HG03045 (cell line): ENCODE results near the gene FAM83D.
A peak's percentile ranks its signal among the peaks of the same experiment; 100 is the strongest.

Experiments used
- ATAC-seq: cut with Tn5 transposase; IDR thresholded peaks from one replicate; pipeline ENCODE4 v1.9.1; 2021; ENCODE audit warnings: mild to moderate bottlenecking, moderate library complexity; ENCODE audit not compliant: unreplicated experiment

Gene FAM83D

DNA sequence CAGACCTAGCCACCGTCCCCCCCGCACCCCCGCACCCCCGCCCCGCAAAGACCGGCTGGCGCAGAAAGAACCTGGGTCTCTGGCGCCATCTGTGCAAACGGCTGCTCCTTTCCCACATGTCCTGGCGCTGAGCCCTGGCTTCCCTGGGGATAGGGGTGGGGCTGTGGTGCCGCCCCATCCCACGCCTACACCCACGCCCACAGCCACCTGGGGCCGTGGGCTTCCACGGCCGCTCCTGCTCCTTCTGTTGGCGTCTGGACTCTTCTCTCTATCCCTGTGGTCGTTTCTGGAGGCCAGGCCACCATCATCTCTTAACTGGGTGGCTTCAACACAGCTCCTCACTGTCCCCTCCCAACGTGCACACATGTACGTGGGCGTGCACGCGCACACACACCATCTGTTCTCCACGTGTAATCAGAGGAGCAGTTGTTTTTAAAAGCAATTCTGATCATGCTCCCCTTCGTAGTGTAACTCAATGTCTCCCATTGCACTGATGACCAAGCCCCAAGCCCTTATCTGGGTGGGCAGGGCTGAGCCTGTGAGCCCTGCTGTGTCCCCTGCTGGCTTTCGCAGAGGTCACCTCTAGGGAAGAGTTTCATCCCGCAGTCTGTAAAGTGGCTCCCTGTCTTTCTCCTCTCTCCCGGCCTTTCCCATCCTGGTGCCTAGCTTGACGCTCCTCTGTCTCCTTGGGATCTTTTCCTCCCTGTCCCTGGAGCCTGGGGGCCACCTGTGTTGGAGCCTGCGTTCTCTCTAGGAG is 31.9 kb upstream of the FAM83D start:
- ATAC-seq: no peak

DNA sequence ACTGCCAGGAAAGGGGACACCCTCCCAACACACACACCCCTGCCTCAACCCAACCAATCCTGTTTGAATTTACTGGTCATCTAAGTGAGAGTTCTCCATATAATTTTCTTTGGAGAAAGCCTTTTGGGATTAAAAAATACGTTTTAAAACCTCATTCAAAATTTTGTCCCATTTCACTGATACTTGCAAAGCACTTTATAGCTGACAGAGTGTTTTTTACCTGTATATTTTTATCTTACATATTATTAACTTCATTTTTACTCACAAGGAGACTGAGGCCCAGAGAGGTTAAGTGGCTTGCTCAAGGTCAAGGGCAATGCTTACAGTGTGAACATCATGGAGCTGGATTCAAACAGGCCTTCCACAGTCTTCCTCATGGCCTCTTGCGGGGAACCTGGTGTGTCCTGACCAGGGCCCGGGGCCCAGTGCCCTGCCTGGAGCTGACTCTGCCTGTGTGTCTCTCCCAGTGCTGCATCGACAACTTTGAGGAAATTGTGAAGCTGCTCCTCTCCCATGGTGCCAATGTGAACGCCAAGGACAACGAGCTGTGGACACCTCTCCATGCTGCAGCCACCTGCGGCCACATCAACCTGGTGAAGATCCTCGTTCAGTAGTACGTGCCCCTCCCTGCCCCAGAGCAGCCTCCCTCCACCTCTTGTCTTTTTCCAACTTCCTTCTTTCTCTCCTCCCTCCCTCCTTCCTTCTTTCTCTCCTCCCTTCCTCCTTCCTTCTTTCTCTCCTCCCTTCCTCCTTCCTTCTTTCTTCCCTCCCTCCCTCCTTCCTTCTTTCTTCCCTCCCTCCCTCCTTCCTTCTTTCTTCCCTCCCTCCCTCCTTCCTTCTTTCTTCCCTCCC is 30.9 kb upstream of the FAM83D start:
- ATAC-seq: no peak

DNA sequence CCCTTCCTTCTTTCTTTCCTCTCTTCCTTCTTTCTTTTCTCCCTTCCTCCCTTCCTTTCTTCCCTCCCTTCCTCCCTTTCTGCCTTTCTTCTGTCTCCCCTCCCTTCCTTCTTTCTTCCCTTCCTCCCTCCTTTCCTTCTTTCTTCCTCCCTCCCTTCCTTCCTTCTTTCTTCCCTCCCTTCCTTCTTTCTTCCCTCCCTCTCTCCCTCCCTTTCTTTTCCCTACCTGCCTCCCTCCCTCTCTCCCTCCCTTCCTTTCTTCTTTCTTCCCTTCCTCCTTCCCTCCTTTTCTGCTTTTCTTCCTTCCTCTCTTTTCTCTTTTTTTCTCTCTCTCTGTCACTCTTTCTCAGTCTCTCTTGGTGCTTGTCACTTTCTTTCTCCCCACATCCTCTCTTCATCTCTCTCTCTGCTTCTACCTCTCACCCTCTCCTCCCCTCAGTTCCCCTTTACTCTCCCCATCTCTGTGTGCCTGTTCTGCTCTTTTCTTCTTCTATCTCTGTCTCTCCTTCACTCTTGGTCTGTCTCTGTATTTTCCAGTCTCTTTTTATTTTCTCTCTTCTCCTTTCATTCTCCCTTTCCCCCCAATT is 30.1 kb upstream of the FAM83D start:
- no peak for ATAC-seq

DNA sequence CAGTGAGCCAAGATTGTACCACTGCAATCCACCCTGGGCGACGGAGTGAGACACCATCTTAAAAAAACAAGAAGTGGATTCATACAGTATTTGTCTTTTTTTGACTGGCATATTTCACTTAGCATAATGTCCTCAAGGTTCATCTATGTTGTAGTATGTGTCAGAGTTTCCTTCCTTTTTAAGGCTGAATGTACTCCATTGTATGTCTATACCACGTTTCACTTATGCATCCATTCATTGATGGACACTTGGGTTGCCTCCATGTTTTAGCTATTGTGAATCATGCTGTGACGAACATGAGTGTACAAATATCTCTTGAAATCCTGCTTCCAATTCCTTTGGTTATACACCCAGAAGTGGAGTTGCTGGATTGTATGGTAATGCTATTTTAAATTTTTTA is 28.9 kb upstream of the FAM83D start:
- no peak for ATAC-seq

DNA sequence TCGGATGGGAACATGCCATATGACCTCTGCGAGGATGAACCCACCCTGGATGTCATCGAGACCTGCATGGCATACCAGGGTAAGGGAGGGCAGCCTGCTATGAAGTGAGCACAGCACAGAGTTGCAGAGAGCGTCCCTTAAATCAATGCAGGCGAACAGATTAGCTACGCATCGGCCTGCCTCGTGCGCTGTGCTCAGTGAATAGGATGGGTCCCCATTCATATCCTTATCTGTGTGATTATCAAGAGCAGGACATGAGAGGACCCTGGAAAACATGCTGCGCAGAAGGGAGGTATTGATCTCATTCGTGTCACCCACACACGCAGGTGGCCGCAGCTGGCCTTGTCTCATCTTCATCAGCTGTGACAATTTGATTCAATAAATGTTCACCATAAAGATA is 25.6 kb upstream of the FAM83D start:
- no peak for ATAC-seq

DNA sequence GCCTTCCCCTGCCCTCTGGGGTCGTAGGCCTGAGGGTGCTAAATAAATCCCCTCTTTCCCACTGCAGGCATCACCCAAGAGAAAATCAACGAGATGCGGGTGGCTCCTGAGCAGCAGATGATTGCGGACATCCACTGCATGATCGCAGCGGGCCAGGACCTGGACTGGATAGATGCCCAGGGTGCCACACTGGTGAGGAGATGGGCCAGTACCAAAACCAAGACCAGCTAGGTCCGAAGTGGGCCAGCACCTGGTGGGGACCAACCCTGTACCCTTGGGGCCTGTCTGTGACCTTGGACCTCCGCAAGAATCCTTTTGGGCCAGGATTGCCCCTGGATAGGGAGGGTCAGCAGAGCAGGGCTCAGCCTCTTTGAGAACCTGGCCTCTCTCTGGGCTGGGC is 23.6 kb upstream of the FAM83D start:
- no peak for ATAC-seq

DNA sequence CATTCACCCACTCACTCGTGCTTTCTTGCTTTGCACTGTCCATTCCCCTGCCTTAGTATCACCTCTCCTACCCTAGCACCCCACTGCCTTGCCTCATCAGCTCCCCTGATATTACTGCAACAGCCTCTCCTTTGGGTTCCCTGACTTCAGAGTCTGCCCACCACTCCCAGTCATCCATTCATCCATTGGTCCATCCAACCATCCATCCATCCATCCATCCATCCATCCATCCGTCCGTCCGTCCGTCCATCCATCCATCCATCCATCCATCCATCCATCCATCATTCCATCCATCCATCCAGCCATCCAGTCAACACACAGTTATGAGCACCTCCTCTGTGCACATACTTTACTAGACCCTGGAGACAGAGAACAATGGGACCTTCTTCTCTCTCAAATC is 22.9 kb upstream of the FAM83D start:
- no peak for ATAC-seq

DNA sequence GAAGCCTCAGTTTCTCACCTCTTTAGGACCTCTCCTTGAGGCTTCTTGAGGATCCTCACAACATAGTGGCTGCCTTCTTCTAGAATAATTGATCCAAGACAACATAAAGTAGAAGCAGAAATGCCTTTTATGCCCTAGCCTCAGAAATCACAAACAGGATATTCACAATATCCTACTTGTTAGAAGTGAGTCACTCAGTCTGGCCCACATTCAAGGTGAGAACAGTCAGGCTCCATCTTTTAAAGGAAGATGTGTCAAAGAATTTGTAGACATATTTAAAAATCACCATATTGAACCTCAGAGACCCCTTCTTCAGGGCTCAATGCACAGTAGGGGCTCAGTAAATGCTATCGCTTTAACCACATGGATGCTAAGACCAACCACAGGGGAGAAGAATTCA is 20.8 kb upstream of the FAM83D start:
- no peak for ATAC-seq

DNA sequence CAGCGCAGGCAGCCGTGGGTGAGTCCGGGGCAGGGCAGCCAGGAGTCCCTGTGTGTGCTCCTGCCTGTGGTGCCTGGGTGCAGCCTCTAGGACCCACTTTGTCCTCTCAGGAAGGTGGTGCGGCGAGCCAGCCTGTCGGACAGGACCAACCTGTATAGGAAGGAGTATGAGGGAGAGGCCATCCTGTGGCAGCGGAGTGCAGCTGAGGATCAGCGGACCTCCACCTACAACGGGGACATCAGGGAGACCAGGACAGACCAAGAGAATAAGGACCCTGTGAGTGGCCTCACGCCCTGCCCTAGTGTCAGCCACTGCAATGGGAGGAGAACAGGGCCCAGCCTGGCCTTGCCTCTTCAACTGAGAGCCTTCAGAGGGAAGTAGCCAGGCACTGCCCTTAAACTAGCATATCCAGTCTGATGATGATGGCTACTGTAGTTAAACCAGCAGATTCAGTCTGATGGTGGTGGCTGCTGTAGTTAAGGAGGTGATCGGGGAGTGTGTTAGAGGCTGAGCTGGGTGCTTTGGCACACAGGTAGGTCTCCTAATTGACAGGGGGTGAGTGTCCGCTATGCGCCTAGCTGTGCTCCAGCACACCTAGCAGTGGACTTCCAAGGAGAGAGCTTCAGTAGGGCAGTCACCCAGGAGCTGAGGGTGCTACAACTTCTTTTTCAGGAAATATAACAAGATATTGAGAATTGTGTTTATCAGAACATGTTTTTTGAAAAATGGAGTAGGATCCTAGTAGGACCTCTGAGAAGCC is 18.1 kb upstream of the FAM83D start:
- ATAC-seq: no peak

DNA sequence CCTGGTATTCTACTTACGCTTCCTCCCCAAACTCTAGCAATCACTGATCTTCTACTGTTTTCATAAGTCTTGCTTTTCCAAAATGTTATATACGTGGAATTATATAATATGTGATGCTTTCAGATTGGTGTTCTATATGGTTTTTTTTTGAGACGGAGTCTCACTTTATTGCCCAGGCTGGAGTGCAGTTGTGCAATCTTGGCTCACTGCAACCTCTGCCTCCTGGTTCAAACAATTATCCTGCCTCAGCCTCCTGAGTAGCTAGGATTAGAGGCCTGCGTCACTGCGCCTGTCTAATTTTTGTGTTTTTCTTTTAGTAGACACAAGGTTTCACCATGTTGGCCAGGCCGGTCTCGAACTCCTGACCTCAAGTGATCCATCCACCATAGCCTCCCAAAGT is 10.9 kb upstream of the FAM83D start:
- ATAC-seq: no peak

DNA sequence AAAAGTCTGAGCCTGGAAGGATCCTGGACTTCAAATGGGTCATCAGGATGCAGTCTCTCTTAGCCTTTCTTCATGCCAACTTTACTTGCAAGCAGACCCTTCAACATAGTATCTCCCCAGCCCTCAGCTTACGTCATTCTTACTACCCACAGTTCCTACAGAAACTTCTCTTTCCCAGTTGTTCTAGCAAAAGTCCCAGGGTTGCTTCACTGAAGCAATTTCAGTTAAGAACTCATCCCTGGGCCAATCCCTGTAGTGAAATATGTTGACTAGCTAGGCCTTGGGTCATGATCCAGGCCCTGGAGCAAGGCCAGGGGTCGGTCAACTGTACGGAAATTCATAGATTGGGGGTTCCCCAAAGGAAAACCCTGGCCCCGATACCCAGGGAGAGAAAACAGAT is 8.6 kb upstream of the FAM83D start:
- ATAC-seq: no peak

DNA sequence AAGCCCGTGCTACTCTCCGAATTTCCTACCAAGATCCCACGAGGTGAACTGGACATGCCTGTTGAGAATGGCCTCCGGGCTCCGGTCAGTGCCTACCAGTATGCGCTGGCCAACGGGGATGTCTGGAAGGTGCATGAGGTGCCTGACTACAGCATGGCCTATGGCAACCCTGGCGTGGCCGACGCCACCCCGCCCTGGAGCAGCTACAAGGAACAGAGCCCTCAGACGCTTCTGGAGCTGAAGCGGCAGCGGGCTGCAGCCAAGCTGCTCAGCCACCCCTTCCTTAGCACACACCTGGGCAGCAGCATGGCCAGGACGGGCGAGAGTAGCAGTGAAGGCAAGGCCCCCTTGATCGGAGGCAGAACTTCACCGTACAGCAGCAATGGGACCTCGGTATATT is 8.0 kb upstream of the FAM83D start:
- ATAC-seq: no peak

DNA sequence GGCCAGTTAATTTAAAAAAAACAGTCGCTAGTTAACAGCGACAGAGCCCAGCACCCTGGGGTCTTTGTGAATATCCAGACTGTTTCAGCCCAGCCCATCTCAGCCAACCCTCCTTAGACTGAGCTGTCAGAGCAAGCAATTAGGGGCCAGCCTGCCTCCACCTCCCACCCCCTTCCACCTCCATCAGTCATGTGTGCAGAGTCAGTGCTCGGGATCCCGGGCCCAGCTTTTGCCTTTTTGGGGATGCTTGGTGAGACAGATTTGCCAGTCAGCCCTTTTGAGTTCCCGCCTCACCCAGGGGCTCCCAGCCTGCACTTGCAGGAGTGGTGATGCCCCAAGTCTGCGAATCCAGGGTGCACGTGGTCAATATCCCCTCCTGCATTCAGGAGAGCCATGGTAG is 6.5 kb upstream of the FAM83D start:
- no peak for ATAC-seq

DNA sequence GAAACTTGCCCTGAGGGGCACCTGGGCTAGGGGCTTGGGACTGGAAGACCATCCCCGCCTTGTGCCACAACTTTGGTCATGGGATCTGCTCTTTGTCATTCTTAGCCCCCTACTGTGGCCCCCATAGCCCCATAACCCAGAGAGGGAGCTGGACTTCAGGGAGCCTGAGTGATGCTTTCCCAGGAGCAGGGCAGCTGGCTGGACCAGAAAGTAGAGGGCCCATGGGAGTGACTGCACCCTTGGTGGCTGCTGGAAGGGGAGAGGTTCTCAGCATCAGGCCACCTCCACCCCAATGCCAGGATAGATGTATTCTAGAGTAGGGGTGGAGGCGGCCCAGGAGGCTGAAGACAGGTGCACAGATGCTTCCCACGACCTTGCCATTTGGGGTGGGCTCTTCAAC is 5.8 kb upstream of the FAM83D start:
- no peak for ATAC-seq

DNA sequence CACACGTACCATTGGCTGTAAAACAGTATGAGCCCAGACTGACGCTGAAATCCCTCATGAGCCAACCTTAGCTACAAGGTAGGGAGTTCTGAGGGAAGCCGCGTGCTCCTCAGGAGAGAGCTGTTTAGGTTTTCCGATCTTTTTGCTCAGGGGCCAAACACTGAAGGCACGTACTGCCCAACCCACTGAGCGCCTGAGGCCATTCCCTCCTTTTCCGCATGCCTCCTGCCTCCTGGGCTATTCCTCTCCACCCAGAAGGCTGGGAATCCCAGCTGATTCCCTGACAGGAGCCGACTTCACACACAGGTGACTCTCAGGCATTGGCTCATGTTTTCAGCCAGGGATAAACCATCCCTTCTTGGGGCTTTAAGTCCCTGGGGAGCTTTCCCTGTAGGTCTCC is 5.4 kb upstream of the FAM83D start:
- ATAC-seq: no peak

DNA sequence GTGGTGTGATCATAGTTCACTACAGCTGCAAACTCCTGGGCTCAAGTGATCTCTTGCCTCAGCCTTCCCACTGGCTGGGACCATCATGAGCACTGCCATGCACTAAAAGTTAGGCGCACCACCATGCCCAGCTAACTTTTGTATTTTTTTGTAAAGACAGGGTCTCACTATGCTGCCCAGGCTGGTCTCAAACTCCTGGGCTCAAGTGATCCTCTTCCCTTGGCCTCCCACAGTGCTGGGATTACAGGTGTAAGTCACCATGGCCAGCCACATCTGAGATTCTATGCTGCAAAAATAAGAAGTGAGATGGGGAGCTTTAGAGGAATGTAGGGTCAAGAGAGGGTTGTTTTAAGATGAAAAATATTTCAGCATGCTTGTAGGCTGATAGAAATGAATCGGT is 1.5 kb upstream of the FAM83D start:
- ATAC-seq: no peak

DNA sequence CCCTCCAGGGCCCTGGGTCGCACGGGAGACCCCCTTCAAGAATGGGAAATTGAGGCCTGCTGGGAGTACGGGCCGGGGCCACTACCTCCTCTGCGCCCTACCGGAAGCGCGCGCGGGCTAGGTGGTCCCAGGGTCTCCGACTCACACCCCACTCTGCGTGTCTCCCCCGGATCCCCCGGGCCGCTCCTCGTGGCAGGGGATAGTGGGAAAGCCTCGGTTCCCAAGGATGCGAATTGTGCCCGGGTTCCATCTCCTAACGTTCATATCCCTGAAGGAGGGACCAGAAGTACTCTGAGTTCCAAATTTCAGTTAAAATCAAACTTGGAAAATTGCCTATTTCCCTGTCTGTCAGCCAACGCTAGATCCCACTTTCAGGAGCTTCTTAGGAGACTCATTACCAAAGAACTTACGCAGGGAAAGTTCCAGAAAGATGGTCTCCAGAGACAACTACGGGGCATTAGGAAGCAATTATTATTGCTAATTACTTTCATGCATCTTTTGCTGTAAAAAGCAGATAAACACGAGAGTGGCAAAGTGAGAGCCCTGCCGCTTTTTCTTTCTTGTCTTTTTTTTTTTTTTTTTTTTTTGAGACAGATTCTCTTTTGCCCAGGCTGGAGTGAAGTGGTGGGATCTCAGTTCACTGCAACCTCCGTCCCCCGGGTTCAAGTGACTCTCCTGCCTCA is 858 bp downstream of the FAM83D start:
- peak; percentile 12 for ATAC-seq

DNA sequence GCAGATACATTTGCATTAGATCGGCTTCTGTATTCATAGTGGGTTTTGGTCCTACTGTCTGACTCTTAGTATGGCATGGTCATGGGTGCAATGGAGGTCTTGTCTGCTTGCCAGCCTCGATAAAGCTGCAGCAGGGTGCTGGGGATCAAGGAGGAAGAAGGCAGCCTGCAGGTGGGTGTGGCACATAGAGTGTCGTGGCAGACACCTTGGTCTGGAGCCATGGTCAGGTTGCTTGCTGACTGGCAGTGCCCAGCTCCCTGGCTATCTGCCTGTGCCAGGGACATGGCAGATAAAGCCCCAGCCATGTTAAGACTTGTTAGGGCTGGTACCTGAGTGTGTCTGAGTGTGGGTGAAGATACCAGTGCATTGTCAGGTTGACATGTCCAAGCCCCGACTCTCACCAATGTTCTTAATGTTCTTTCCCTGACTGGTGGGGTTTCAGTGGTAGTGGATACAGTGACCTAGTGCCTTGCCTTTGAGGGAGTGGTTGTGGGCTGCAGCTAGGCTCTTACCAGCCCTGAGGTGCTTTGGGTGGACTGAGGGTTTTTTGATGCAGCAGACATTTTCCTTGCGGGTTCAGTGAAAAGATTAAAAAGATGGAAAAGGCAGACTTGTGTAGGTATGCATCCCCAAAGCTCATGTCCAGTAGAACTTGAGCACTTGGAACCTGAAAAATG is 1.8 kb downstream of the FAM83D start:
- no peak for ATAC-seq

DNA sequence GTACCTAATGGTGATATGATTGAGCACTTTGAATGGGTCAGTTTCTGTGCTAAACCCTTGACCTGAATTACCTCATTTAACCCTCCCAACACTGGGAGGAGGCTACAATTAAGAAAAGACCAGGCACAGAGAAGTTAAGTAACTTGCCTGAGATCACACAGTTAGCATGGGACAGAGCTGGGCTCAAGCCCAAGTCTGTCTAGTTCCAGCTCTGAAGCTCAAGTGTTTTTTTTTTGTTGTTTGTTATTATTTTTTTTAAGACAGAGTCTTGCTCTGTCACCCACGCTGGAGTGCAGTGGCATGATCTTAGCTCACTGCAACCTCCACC is 4.0 kb downstream of the FAM83D start:
- no peak for ATAC-seq

DNA sequence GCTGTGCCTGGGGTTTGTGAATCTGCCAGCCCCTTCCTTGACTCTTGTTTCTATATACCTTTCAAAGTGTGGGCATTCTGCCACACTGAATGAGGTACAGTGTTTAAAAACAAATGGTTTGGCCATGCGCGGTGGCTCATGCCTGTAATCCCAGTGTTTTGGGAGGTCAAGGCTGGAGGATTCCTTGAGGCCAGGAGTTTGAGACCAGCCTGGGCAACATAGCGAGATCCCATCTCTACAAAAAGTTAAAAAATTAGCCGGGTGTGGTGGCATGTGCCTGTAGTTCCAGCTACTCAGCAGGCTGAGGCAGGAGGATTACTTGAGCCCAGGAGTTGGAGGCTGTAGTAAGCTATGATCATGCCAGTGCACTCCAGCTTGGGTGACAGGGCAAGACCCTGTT is 5.8 kb downstream of the FAM83D start:
- ATAC-seq: no peak
